ENCODE measurements around the gene JUN. TPM values are rescaled to one million over a fixed set of nuclear protein-coding genes. Genes with fewer than 3 reads are reported as not detected.
A peak's percentile ranks its signal among the peaks of the same experiment; 100 is the strongest.

The JUN gene
- total RNA-seq, 1 experiment from 2014 or later = 24.9 TPM

DNA sequence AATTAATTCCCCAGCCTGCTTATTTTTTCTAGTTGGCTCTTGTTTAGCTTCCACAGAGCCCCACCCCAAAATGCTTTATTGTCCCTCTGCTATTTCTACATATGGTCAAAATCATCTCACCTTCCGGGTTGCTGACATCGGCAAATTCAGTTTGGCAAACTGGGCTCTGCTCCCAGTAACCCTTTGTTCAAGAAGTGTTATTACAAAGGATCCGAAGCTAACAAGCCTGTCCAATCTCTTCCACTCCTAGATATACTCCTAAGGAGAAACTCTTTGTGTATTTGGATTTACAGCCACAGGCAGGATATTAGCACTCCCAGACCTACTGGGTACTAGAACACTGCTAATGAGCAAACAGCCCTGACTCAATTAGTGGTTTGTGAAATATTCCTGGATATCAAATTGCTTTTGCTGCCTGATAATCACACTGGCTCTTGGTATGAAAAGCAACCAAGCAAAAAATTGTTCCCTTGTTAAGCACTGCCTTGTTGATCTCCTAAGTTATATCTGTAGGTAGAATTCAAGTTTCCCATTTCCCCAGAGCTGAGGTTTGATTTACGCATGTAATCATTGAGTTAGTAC lies 4.0 kb downstream of the JUN start:
- TF ChIP-seq, protein P1, sequence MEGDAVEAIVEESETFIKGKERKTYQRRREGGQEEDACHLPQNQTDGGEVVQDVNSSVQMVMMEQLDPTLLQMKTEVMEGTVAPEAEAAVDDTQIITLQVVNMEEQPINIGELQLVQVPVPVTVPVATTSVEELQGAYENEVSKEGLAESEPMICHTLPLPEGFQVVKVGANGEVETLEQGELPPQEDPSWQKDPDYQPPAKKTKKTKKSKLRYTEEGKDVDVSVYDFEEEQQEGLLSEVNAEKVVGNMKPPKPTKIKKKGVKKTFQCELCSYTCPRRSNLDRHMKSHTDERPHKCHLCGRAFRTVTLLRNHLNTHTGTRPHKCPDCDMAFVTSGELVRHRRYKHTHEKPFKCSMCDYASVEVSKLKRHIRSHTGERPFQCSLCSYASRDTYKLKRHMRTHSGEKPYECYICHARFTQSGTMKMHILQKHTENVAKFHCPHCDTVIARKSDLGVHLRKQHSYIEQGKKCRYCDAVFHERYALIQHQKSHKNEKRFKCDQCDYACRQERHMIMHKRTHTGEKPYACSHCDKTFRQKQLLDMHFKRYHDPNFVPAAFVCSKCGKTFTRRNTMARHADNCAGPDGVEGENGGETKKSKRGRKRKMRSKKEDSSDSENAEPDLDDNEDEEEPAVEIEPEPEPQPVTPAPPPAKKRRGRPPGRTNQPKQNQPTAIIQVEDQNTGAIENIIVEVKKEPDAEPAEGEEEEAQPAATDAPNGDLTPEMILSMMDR (conservative IDR thresholded peaks at IDR 0.05; ENCODE audit: low read depth, low read length) = no peak
- TF ChIP-seq EZH2 (IDR thresholded peaks at IDR 0.05; ENCODE audit: borderline replicate concordance, low read depth, low read length, poor library complexity, severe bottlenecking) = no peak
- no peaks in the 10 kb centered on the region for H3K27me3 ChIP-seq (replicated peaks; ENCODE audit: insufficient read depth, low read depth, low read length, poor library complexity)
- no peak overlapping the region for H3K4me3 ChIP-seq (ENCODE audit: low read depth, low read length, poor library complexity, severe bottlenecking)
- CTCF ChIA-PET = no interaction called here
- POLR2A ChIA-PET (ENCODE audit: low non-redundant PET) = no interaction called here
- intact Hi-C loops (cut with micrococcal nuclease; ENCODE audit: unreplicated experiment) = loop anchor here (5.0 kb wide), 2 partner anchors 297 to 347 kb away; no protein-coding TSS in a partner anchor
- no peaks in the 10 kb centered on the region for H3K36me3 ChIP-seq (ENCODE audit: insufficient read depth, low read length, poor library complexity, severe bottlenecking)
- peak; percentile 74 for DNase-seq (ENCODE audit: low spot score)
- peaks cover 32% of the 10 kb centered on the region for H3K4me1 ChIP-seq (ENCODE audit: insufficient read depth, low read length, poor library complexity, severe bottlenecking)
- no peak overlapping the region for H3K27ac ChIP-seq (ENCODE audit: low read depth, low read length, poor library complexity, severe bottlenecking)
- BruUV-seq (replicated peaks) = no TSS peak
- H3K9me3 ChIP-seq (ENCODE audit: low read depth, low read length, poor library complexity, severe bottlenecking) = no peaks in the 10 kb centered on the region

DNA sequence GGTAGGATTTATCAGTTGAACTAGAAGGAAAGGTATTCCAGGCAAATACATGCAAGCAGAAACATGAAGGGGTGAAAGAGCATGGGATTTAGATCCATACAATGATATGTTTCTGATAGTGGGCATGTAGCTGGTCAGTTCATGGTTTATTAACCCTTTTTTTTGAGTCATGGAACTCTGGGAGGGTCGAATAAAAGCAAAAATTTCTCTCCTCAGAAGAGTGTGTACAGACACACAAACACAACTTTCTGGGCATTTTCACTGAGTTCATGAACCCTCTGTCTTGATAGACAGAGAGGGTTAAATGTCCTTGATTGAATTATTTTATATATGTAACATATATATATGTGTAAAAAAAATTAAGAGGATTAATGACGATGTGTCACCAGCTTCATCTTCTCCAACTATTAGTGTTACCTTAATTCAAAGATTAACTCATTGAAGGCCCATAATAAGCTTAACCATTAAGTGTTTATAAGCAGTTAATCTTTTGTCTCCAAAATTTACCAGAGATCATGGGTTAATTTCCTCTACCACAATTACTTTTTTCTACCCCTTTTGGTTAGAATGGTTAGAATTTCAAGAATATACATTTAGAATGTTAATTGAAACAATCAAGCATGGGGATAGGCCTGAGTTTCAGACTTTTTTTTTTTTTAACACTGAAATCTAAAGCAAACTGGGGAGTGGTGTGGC lies 4.6 kb downstream of the JUN start:
- ChIA-PET POLR2A (ENCODE audit: low non-redundant PET) (no interaction called here), CTCF (no interaction called here)
- DNase-seq (ENCODE audit: low spot score) = no peak
- H3K36me3 ChIP-seq (ENCODE audit: insufficient read depth, low read length, poor library complexity, severe bottlenecking) = no peaks in the 10 kb centered on the region
- no TSS peak for BruUV-seq (replicated peaks)
- peaks cover 32% of the 10 kb centered on the region for H3K4me1 ChIP-seq (ENCODE audit: insufficient read depth, low read length, poor library complexity, severe bottlenecking)
- H3K4me3 ChIP-seq (ENCODE audit: low read depth, low read length, poor library complexity, severe bottlenecking) = no peak overlapping the region
- H3K27me3 ChIP-seq (replicated peaks; ENCODE audit: insufficient read depth, low read depth, low read length, poor library complexity) = no peaks in the 10 kb centered on the region
- H3K27ac ChIP-seq (ENCODE audit: low read depth, low read length, poor library complexity, severe bottlenecking) = no peak overlapping the region
- intact Hi-C loops (cut with micrococcal nuclease; ENCODE audit: unreplicated experiment) = no loop called here
- TF ChIP-seq, protein P1 (conservative IDR thresholded peaks at IDR 0.05; ENCODE audit: low read depth, low read length) = no peak
- TF ChIP-seq EZH2 (IDR thresholded peaks at IDR 0.05; ENCODE audit: borderline replicate concordance, low read depth, low read length, poor library complexity, severe bottlenecking) = no peak
- no peaks in the 10 kb centered on the region for H3K9me3 ChIP-seq (ENCODE audit: low read depth, low read length, poor library complexity, severe bottlenecking)

DNA sequence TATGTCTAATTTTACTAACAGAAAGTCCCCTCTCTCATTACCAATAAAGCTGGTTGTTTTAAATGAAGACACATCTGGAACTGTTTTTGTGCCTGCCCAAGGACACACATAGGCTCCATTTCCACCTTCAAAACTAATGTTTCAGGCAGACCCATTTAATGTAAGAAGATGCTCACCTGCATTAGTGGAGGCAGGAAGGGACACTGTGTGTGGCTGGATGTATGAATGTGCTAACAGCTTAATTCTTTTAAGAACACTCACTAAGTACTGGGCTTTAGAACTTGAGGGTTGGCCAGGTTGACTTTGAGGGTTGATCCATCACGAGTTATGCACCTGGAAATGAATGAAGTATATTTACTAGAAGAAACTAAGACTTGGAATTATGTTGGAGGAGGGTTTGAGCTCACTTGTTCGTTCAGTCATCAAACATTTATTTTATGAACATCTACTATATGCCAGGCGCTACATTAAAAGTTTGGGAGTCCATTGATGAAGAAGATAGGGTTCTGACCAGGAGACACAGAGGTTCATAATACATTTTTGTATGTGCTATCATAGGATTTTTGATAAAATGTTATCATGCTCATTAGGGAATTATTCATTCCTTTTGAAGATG lies 5.4 kb downstream of the JUN start:
- Histone ChIP-seq H3K27ac (ENCODE audit: low read depth, low read length, poor library complexity, severe bottlenecking) (no peak overlapping the region), H3K27me3 (replicated peaks; ENCODE audit: insufficient read depth, low read depth, low read length, poor library complexity) (no peaks in the 10 kb centered on the region), H3K36me3 (ENCODE audit: insufficient read depth, low read length, poor library complexity, severe bottlenecking) (no peaks in the 10 kb centered on the region), H3K4me3 (ENCODE audit: low read depth, low read length, poor library complexity, severe bottlenecking) (no peak overlapping the region), H3K9me3 (ENCODE audit: low read depth, low read length, poor library complexity, severe bottlenecking) (no peaks in the 10 kb centered on the region), H3K4me1 (ENCODE audit: insufficient read depth, low read length, poor library complexity, severe bottlenecking) (peaks cover 38% of the 10 kb centered on the region)
- TF ChIP-seq EZH2 (IDR thresholded peaks at IDR 0.05; ENCODE audit: borderline replicate concordance, low read depth, low read length, poor library complexity, severe bottlenecking) = no peak
- TF ChIP-seq, protein P1 (conservative IDR thresholded peaks at IDR 0.05; ENCODE audit: low read depth, low read length) = no peak
- CTCF ChIA-PET = no interaction called here
- POLR2A ChIA-PET (ENCODE audit: low non-redundant PET) = no interaction called here
- DNase-seq (ENCODE audit: low spot score) = no peak
- no TSS peak for BruUV-seq (replicated peaks)
- intact Hi-C loops (cut with micrococcal nuclease; ENCODE audit: unreplicated experiment) = no loop called here
